DMS 273 treated with DMSO at 0.1 percent for 48 hours (cell line): ENCODE results near the gene RETREG3.

Source experiments
- DNase-seq: peaks from one replicate; lab custom pipeline; 2025; lab: John Stamatoyannopoulos, UW

Gene RETREG3

DNA sequence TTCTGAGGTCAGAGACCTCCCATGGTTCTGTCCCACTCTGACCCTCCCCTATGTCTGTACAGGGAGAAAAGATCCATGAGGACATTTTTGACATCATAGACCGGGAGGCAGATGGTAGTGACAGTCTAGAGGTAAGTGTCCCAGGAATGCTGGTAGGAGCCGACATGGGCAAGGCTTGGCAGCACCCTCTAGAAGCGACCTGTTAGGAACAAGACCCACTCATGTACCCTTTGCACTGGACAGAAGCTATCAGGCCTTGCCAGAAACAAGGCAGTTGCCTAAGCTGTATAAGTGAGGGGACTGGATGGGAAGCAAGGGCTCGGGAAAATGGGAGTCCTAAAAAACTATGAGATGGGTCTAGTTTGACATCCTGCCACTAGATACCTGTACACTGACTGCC lies 2.8 kb upstream of the RETREG3 start:
- DNase-seq = no peak

DNA sequence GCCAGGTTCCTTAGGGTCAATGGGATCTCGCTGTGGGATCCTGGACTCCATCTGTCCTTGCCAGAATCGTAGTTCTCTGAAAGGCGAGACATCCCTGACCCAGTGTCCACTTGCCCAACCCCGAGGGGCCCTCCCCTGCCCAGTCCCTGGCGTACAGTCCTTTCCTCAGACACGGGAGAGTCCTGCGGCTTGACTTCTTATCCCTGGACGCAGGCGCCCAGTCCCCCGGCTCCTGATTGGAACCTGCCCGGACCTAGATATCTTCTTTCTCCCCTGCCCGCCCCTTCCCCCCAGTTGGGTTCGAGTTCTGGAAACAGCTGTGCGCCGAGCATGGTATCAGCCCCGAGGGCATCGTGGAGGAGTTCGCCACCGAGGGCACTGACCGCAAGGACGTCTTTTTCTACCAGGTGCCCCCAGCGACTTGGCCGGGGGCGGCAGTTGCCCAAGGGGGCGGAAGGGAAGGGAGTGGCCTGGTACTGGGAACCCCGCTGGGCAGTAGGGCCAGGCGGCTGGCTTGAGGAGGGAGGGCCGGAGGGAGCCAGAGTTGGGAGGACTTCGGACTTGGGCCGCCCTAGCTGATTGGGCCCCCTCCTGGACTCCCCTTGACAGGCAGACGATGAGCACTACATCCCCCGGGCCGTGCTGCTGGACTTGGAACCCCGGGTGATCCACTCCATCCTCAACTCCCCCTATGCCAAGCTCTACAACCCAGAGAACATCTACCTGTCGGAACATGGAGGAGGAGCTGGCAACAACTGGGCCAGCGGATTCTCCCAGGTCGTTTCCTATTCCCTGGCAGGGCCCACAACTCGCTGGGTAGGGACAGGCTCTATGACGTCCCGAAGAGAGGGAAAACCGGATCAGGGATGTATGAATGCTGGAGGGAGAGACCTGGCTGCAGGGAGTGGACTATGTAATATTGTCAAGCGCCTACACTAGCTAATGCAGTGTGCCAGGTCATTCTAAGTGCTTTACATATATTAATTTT lies 934 bp upstream of the RETREG3 start:
- peak; percentile 15 for DNase-seq

DNA sequence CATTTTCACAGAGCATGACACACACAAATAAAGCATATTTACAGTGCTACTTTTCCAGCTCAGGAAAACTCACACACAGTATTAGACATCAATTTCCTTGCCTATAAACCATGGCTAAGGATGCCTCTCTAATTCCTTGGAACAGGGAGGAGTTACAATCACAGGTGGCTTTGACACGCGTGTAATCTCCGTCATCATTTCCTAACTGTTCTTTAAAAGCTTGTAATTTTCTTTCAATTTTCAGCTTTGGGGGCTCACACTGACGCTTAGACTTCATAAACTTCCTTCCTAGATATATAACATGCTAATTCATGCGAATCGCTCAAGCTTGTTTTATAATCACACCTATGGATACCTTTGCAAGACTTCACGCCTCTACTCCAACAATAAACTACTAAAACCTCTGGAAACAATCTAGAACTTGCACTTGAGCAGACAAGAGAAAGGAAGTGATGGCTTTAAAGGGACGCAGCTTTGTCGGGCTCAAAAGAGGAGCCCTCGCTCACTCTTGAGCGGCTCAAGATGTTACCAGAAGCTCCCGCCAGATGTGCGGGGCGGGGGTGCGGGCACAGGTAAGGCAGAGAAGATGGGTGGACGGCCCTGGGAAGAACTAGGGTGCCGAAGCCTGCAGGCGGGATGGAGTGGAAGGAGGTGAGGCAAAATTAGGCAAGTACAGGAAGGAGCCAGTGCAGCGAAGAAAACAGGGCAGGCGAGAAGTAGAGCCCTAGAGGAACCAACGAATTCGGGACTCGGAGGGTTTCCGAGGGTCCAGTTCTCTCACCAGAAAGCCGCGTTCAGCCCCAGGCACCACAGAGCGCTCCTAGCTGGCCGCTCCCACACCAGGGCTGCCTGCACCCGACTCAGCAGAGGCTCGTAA lies 631 bp downstream of the RETREG3 start:
- no peak for DNase-seq

DNA sequence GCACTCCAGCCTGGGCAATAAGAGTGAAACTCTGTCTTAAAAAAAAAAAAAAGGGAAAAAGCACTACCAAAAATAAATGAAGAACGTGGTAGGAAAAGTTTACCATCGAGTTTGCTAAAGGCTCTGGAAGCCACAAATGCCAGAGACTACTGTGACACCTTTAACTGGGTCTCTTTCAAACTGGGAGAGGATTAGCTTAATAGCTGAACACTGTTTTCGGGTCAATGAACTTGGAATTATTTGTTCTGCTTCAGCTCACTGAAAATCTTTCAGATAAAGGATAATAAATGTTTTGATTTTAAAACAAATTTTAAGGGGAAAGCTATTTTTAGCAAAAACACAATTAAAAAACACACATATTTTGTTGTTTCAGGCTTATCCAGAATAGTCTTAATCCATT lies 1.4 kb downstream of the RETREG3 start:
- DNase-seq = no peak

DNA sequence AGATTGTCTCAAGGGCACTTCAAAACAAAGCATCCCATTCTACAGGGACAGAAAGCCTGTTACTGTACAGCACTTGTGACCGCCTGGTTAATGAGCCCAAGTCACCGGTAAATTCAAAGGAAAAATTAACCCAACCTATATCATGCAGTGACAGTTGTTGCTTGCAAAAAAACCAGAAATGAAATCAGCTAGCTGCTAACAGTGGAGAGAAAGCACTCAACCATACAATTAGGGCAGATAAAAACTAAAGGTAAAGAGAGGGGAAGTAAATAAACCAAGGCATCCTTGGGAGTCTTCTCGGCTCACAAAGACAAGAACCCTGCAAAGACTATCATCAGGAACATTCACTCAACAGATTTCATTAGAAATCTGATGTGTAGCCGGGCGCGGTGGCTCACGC lies 5.9 kb downstream of the RETREG3 start:
- no peak for DNase-seq

DNA sequence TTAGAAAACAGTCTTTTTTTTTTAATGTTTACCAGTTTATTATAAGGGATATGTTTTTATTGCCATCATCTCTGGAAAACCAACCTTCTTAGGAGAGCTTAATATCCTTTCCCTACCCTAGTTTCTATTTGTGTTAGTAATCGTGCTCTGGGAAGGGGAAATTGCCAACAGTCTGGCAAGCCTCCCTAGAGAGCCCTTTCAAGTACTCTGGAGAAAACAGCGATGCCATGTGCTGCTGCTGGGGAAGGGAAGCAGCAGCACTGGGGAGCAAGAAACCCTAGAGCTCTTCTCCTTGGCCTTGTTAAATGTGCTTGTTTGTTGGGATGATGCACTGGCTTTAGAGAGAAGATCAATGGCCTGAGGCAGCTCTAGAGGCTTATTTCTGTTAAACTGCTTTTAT lies 10.3 kb downstream of the RETREG3 start:
- DNase-seq = peak; percentile 61

DNA sequence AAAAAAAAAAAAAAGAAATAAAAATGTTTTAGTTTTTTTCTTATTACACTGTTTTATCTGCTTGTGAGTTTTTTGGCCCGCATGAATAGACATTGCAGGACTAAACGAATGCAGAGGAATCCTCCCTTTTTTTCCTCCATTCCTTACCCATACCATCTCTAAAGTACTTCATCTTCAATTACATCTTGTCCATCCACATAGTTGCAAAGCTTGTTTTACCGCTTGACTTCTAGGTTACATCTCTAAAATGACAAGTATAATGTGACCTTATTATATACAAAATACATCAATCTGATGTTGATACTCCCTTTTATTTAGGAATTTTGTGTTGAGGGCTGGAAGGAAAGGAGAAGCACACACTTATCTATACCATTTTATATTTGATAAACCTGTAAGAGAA lies 12.8 kb downstream of the RETREG3 start:
- no peak for DNase-seq

DNA sequence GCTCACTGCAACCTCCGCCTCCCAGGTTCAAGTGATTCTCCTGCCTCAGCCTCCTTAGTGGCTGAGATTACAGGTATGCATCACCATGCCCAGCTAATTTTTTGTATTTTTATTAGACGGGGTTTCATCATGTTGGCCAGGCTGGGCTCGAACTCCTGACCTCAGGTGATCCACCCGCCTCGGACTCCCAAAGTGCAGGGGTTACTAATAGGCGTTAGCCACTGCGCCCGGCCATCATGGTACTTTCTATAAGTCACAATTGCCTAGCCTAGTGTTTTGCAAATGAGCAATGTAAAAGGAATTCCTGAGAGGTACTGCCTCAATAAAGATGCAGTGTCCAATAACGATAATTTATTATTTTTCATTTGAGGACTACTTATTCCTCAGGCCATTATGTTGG lies 17.8 kb downstream of the RETREG3 start:
- DNase-seq = no peak

DNA sequence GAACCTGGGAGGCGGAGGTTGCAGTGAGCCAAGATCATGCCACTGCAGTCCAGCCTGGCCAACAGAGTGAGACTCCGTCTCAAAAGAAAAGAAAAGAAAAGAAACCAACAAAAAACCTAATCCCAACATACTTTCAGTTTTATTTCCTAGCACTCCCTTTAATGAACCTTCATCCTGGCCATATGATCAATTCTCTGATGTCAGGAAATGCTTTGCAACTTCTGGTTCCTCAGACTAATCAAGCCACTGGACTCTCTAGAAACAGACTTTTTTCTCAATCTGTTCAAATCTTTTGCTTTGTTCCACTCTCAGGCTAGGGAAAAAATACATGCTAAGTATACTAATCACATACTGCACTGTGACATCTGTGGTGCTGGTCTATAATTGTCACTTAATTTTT lies 18.3 kb downstream of the RETREG3 start:
- no peak for DNase-seq

DNA sequence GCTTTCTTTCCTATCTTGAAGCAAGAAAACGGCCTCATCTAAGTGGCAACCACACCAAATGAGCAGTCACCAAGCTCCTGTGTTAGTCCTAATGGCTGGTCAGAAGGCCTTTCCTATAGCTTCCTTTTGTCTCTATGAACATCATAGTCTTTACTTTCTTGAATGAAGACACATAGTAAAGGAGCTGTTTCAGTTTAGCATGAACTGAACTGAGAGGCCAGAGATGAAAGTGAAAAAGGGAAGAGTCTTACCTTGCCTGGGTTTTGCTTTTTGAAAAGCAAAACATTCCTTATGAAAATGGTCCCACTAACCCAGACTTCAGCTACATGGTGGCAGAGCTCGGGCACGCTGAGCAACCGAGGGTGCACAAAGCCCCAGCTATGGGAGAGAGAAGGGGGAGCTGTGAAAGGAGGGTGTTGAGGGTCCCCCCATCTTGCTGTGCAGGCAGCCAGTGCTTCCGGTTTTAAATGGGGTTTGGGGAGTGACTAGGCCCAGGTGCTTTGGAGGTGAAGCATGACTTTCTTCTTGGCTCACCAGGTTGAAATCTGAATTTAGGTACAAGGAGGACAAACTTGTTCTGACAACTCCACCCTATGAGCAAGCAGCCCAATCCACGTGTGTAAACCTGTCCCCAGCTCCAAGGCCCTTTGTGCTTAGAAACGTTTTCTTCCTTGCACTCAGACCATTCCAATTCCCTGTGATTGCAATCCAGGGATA lies 22.5 kb downstream of the RETREG3 start:
- DNase-seq = no peak

DNA sequence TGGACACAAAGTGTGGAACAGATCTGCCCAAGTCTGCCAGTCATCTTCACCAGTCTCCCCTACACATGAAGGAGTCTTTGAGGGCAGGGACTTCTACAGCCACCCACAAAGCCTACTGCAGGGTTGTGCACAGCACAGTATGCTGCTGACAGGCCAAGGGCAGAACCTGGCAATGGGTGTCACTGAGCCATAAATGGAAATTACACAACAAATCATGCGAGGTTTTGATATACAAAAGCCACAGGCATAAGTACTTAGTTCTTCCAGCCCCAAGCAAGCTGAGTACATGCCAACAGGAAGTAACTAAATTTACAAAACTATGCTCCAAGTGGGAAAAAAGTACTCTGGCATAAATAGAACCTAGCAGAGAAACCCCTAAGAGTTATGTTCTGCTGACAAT lies 23.8 kb downstream of the RETREG3 start:
- DNase-seq = no peak

DNA sequence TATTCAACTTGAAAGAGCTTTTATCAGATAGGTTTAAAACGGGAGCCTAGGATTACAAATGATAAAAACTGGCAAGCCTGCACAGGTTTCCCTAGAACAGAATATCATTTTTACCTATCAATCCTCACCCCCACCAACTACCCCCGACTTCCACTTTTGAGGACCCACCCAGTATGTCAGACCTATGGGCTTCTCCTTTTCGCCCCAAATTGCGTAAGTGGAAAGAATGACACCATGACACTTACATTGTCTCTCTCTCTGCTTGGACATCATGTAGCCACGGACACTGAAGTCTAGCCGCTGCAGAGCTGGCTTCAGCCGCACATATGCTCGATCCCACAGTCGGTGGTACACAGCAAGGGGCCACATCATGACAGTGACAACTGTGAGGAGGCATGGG lies 24.3 kb downstream of the RETREG3 start:
- no peak for DNase-seq

DNA sequence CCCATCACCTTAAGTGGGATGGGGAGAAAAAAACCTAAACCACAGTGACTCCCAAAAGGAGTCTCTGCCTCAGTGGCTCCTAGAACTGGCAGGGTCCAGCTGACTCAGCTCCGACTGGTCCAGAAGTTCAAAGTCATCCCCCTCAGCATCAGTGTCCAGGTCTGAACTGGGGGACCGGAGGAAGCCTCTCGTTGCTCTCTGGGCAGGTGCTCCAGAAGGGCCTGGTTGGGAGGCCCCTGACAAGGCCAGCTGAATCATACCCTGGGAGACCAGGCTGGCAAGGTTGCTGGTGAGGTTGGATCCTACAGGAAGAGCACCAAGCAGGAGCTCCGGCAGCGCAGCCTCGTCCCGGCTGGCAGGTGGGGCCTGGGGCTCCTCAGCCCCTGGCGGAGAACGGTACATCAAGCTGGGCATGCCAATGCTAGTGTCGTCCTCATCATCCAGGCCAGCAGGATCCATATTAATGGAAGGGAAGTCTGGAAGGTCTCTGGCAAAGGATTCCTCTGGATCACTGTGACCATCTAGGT lies 27.4 kb downstream of the RETREG3 start:
- no peak for DNase-seq

DNA sequence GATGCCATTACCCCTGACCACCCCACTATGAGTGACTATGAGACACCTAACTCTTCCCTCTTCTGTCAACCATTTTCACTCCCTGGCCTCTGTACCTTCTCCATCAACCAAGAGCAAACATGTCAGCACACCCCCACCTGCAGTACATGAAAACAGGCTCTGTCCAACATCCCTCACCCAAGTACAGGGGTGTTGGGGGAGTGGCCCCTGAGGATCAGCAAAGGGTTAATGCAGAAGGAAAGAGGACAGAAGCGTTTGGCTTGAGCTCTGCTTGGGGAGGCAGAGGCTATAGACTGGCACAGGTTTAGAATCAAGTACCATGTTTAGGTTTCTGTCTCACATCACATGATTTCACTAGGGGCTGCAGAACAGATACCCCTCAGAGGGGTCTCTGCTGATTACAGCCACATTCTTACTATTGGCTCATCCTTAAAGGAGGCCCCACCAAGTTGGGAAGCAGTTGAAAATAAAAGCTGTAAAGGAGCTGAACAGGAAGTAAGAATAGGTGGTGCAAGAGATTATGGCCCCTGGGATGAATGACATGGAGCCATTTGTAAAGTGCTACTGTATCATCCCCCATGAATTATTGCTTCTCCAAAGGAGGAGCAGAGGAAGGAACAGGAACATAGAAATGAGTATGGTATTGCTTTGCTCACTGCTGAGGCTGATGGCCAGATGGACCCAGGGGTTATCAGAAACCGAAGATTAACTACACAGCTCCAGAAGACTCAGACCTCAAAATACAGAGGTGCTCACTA lies 29.2 kb downstream of the RETREG3 start:
- no peak for DNase-seq

DNA sequence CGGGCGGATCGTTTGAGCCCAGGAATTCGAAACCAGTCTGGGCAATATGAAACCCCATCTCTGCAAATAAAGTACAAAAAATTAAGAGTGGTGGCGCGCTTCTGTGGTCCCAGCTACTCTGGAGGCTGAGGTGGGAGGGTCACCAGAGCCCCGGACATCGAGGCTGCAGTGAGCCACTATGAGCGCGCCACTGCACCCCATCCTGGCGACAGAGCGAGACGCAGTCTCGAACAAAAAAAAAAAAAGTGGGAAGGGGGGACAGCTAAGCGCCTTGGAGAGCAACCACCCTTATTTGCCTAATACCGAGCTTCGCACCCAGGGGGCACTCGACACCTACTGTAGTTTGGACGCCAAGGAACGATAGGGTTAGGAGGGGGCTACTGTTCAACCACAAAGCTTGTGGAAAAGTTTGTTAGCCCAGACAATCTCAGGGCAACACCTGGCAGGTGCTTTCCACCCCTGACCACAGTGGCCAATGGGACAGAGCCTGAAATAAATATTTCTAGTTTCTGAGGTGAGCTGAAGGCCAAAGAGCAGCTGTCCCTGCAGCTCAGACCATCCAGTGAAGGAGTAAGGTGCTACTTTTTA lies 30.8 kb downstream of the RETREG3 start:
- DNase-seq = peak; percentile 54

DNA sequence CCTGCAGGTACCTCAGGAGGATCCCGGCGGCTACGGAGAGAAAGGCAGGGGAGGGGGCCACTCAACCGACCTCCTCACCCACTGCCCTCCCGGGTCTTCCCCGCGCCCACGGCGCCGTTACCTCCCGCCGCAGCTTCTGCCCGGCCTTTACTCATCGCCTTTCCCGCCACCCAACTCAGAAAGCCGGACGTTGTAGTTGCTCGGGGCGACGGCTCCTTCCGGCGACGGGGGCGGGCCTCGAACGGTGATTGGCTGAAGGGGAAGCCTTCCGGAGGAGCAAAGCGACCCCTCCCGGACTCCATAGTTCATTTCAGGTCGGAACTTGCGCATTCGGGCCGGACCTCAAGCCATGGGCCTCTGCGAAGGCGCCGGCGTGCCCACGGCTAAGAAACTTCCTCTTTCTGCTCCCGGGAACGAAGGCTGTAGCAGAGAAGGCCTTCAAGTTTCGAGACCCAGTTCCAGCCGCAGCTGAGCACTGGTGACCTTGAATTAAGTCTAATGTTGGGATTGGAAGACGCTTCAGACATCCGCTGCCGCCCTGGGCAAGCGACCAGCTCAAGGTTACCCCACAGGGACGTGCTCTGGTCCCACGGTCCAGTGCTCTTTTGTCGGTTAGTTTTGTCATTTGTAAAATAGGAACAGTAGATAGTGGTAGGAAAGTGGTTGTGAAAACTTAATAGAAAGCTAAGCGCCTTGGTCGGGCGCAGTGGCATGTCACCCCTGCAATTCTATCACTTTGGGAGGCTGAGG lies 31.5 kb downstream of the RETREG3 start, which contains the start of gene PSMC3IP:
Gene PSMC3IP (minus strand): TSS at position 198 of the 750 bp plus-strand sequence. CDS start 43 bp downstream, at position 155.
- peak; percentile 83 for DNase-seq

DNA sequence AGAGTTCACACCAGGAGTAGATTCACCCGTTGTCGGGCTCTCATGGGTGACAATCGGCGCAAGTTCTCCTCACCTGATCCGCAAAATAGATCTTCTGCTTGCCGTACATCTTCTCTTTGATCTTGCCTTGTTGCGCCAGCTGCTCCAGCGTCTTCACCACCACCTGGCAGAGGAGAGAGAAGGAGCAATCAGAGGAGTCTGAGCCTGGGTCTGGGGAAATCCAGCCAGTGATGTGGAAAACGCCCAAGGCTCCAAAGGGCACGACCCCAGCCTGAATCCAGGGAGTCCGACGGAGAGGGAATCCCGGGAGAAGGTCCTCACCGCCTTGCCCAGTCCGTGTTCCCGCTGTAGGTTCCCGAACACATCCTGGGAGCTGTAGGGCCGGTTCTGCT lies 32.0 kb downstream of the RETREG3 start:
- no peak for DNase-seq

DNA sequence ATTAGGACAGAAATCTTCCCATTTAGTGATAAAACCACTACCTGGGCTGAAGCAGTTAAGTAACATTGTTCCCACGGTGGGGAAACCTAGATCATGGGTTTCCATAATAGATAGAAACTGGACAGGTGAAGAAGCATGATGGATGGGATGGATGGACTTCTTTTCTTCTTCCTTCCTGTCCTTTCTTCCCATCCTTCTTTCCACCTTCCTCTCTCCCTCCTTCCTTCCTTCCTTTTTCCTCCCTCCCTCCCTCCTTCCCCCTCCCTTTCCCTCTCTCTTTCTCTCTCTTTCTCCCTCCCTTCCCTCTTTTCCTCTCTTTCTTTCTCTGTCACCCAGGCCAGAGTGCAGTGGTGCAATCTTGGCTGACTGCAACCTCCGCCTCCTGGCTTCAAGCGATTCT lies 34.7 kb downstream of the RETREG3 start:
- DNase-seq = no peak

DNA sequence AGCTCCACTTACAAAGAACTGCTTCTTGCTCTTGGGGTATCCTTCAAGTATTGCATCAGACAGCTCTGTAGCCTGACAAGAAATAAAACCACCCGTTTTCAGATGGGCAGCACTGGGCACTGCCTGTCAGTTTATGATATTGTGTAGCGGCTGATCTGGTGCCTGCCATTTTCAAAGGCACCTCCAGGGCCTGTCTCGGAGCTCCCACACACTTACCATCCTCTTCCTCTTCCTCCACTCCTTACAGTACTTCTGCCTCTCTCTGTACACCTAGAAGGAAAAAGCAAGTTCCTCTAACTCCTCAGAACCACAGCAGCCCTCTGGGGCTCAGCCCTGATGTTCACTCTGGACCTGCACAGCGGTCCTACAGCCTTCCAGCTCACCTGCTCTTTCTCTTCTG lies 36.1 kb downstream of the RETREG3 start:
- DNase-seq = no peak
